Activated T-cell treated with anti-CD3 and anti-CD28 coated beads for 1 hour (primary cell): ENCODE data around the gene OPA3.
A peak's percentile ranks its signal among the peaks of the same experiment; 100 is the strongest.

ENCODE experiments used
- DNase-seq: peaks from one replicate; pipeline ENCODE4 v3.0.0-alpha.2; 2020; ENCODE audit warnings: low read depth

Gene OPA3

DNA sequence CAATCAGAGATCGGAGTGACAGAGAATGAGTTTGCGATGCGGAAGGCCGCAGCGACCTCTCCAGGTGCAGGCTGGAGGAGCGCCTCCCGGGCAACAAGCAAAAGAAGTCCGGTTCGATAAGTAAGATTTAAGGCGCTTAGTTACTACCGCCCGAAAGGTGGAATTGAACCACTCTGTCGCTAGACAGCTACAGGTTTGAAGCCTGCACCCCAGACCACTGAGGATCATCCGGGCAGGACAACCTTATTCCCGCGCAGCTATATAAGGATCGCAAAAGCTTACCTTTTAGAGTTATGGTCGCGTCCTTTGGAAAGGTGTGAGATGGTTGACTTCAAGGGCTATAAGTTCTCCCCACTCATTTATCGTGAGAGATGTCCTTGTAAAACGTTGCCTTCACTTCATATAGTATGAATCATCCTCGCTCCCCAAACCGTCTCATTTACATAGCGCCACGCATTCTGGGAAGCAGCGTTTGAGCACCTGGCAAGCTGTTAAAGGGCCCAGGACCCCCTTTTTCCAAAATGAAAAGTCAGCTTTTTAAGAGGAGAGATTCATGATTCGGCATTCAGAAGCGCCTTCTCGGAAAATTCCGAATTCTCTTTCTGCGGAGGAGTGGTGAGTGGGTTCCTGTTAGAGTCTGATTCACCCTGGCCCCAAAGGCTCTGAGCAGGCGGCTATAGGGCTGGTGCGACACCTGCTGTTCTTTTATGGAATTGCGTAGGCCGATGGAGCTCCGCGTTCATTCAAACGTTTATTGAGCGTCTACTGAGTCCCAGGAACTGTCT, 106.0 kb downstream of the OPA3 start:
- DNase-seq, result peak; percentile 77

- DNase-seq, result no peak
Measured at GRCh38 chr19:45477713-45478453, 106.7 kb downstream of the OPA3 start.
